Adipocyte (in vitro differentiated cells): ENCODE measurements around the gene RGP1.

Experiments
- DNase-seq: peaks from one replicate; pipeline ENCODE4 v3.0.0-alpha.2; 2015; ENCODE audit warnings: low read depth
- H3K27me3 ChIP-seq: replicated peaks from 2 replicates; pipeline ENCODE4 v1.7.0; 2013; ENCODE audit warnings: mild to moderate bottlenecking, low read length, moderate library complexity; ENCODE audit not compliant: control insufficient read depth, insufficient read depth
- H3K36me3 ChIP-seq: 2 replicates; pipeline ENCODE4 v1.7.0; 2013; ENCODE audit warnings: low read length, mild to moderate bottlenecking, moderate library complexity; ENCODE audit not compliant: control insufficient read depth, insufficient read depth, severe bottlenecking
- H3K4me1 ChIP-seq: 2 replicates; pipeline ENCODE4 v1.7.0; 2013; ENCODE audit warnings: mild to moderate bottlenecking, low read length, moderate library complexity; ENCODE audit not compliant: control insufficient read depth, insufficient read depth
- H3K4me3 ChIP-seq: 2 replicates; pipeline ENCODE4 v1.7.0; 2013; ENCODE audit warnings: mild to moderate bottlenecking, low read length, moderate library complexity
- H3K9ac ChIP-seq: 2 replicates; pipeline ENCODE4 v1.7.0; 2013; ENCODE audit warnings: mild to moderate bottlenecking, low read length, moderate library complexity
- H3K9me3 ChIP-seq: 2 replicates; pipeline ENCODE4 v1.7.0; 2013; ENCODE audit warnings: mild to moderate bottlenecking, low read length, moderate library complexity; ENCODE audit not compliant: control insufficient read depth

The RGP1 gene

DNA sequence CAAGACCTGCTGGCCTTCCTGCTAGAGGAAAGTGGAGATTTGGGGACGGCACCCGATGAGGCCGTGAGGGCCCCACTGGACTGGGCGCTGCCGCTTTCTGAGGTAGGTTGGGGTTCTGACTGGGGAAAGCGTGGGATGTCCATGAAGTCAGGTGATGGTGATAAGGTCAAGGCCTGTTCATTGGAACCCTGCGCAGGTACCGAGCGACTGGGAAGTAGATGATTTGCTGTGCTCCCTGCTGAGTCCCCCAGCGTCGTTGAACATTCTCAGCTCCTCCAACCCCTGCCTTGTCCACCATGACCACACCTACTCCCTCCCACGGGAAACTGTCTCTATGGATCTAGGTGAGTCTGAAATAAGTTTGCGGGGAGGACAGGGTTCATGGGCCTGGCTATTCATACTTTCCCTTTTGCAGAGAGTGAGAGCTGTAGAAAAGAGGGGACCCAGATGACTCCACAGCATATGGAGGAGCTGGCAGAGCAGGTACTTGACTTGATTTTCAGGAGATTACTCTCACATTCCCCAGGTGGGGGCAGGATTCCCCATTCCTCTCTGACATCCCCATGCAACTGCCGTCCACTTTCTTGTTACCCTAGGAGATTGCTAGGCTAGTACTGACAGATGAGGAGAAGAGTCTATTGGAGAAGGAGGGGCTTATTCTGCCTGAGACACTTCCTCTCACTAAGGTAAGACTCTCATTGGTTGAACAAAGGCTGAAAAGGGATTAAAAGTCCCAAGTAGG is 16.1 kb upstream of the RGP1 start:
- Histone ChIP-seq H3K9ac (peak overlapping the region; percentile 99), H3K9me3 (no peaks in the 10 kb centered on the region), H3K36me3 (peaks cover 37% of the 10 kb centered on the region), H3K4me3 (peak overlapping the region; percentile 97), H3K4me1 (peaks cover 50% of the 10 kb centered on the region), H3K27me3 (no peaks in the 10 kb centered on the region)
- DNase-seq: peak; percentile 56

- peaks cover 48% of the 10 kb centered on the region for H3K36me3 ChIP-seq
- peak overlapping the region; percentile 97 for H3K4me3 ChIP-seq
- no peaks in the 10 kb centered on the region for H3K9me3 ChIP-seq
These were observed 15.0 kb upstream of the RGP1 start for GRCh38 chr9:35734096-35734495.

GRCh38 chr9:35736201-35736633 is 12.9 kb upstream of the RGP1 start:
- H3K9ac ChIP-seq: peak overlapping the region; percentile 18
- no peaks in the 10 kb centered on the region for H3K9me3 ChIP-seq
- no peaks in the 10 kb centered on the region for H3K27me3 ChIP-seq
- H3K4me3 ChIP-seq: no peak overlapping the region
- peaks cover 69% of the 10 kb centered on the region for H3K36me3 ChIP-seq
- DNase-seq: peak; percentile 84
- peaks cover 19% of the 10 kb centered on the region for H3K4me1 ChIP-seq

More at GRCh38 chr9:35734096-35734495, 15.0 kb upstream of the RGP1 start:
- no peaks in the 10 kb centered on the region for H3K27me3 ChIP-seq
- H3K9ac ChIP-seq: peak overlapping the region; percentile 99
- H3K4me1 ChIP-seq: peaks cover 38% of the 10 kb centered on the region
- no peak for DNase-seq

GRCh38 chr9:35737143-35737542 is 11.9 kb upstream of the RGP1 start:
- H3K9ac ChIP-seq: no peak overlapping the region
- peaks cover 19% of the 10 kb centered on the region for H3K4me1 ChIP-seq
- H3K36me3 ChIP-seq: peaks cover 77% of the 10 kb centered on the region
- no peaks in the 10 kb centered on the region for H3K27me3 ChIP-seq
- no peak overlapping the region for H3K4me3 ChIP-seq
- DNase-seq: no peak
- H3K9me3 ChIP-seq: no peaks in the 10 kb centered on the region

- H3K36me3 ChIP-seq: peaks cover 87% of the 10 kb centered on the region
- H3K9ac ChIP-seq: peak overlapping the region; percentile 5
These were observed 10.9 kb upstream of the RGP1 start for GRCh38 chr9:35738186-35738585.

DNA sequence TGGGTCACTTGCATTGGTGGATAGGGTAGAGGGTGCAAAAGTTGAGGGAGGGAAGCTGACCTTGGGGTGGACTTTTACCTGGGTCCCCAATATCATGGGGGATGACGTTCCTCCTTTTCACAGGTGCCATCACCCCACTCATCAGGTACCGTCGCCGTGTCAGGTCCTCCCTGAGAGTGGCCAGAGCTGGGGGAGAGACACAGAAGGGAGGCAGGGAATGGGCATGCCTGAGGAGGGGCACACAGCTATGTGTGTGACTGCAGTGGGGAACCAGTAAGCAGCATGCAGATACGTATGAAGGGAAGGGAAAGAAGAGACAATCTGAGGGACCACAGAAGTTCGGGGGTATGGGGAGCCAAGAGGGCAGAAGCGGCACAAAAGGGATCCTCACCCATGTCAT is 10.2 kb upstream of the RGP1 start:
- no peak overlapping the region for H3K9ac ChIP-seq
- peaks cover 95% of the 10 kb centered on the region for H3K36me3 ChIP-seq
- no peaks in the 10 kb centered on the region for H3K27me3 ChIP-seq
- no peak for DNase-seq
- H3K4me3 ChIP-seq: no peak overlapping the region
- H3K9me3 ChIP-seq: no peaks in the 10 kb centered on the region
- H3K4me1 ChIP-seq: peaks cover 6% of the 10 kb centered on the region

More at GRCh38 chr9:35738186-35738585, 10.9 kb upstream of the RGP1 start:
- Histone ChIP-seq H3K4me3 (no peak overlapping the region), H3K9me3 (no peaks in the 10 kb centered on the region), H3K27me3 (no peaks in the 10 kb centered on the region), H3K4me1 (peaks cover 14% of the 10 kb centered on the region)
- no peak for DNase-seq

DNA sequence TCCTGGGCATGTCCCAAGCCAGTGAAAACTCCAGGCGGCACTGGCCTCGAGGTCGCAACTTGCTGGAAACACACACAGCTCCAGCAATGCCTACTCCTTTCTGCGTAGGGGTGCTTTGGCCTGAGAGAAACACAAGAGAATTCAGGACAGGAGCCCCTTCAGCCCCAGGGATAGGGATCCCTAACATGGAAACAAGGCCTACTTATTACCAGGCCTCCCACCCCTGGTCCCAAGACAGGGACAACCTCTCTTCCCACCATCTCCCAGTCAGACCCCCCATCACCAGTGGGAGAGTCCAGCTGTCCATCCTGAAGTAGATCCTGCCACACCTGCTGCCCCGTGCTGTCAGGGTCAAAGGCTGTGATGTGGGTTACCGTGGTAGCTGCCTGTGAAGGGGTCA is 8.8 kb upstream of the RGP1 start:
- H3K9ac ChIP-seq: no peak overlapping the region
- H3K36me3 ChIP-seq: peaks cover 94% of the 10 kb centered on the region
- H3K27me3 ChIP-seq: no peaks in the 10 kb centered on the region
- no peak for DNase-seq
- no peak overlapping the region for H3K4me3 ChIP-seq
- no peaks in the 10 kb centered on the region for H3K9me3 ChIP-seq
- H3K4me1 ChIP-seq: no peaks in the 10 kb centered on the region

DNA sequence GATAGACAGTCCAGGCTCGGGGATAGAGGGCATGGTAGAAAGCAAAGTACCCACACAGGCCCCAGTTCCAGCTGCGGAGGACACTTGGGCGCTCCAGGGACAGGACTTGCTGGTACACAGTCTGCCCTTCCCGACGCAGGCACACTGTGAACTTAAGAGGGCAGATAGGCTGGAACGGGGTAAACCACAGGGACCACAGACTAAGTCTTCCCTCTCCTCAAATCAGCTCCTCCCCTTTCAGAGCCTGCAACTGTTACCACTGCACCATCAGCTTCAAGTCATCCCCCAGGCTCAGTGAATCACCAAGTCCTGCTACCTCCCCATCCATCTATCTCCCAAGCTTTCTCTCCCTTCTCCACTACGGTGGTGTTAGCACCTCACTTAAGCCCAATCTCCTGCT is 7.3 kb upstream of the RGP1 start:
- no peaks in the 10 kb centered on the region for H3K27me3 ChIP-seq
- no peak overlapping the region for H3K9ac ChIP-seq
- no peak overlapping the region for H3K4me3 ChIP-seq
- no peaks in the 10 kb centered on the region for H3K9me3 ChIP-seq
- peaks cover 79% of the 10 kb centered on the region for H3K36me3 ChIP-seq
- no peak for DNase-seq
- peaks cover 13% of the 10 kb centered on the region for H3K4me1 ChIP-seq

GRCh38 chr9:35743452-35743851 is 5.6 kb upstream of the RGP1 start:
- no peaks in the 10 kb centered on the region for H3K27me3 ChIP-seq
- H3K4me1 ChIP-seq: peaks cover 26% of the 10 kb centered on the region
- no peak for DNase-seq
- no peak overlapping the region for H3K9ac ChIP-seq
- H3K4me3 ChIP-seq: no peak overlapping the region
- H3K9me3 ChIP-seq: no peaks in the 10 kb centered on the region
- peaks cover 62% of the 10 kb centered on the region for H3K36me3 ChIP-seq

- Histone ChIP-seq H3K9ac (no peak overlapping the region), H3K27me3 (no peaks in the 10 kb centered on the region), H3K4me3 (no peak overlapping the region), H3K4me1 (peaks cover 26% of the 10 kb centered on the region), H3K36me3 (peaks cover 56% of the 10 kb centered on the region), H3K9me3 (no peaks in the 10 kb centered on the region)
- DNase-seq: no peak
These were observed 5.1 kb upstream of the RGP1 start for GRCh38 chr9:35743880-35744518.

GRCh38 chr9:35745569-35745968 is 3.5 kb upstream of the RGP1 start:
- no peaks in the 10 kb centered on the region for H3K27me3 ChIP-seq
- H3K4me1 ChIP-seq: peaks cover 34% of the 10 kb centered on the region
- DNase-seq: no peak
- no peaks in the 10 kb centered on the region for H3K9me3 ChIP-seq
- H3K4me3 ChIP-seq: peak overlapping the region; percentile 93
- H3K9ac ChIP-seq: no peak overlapping the region
- H3K36me3 ChIP-seq: peaks cover 41% of the 10 kb centered on the region
